NB4 (cell line): ENCODE data around the gene ARHGEF25.

ENCODE experiments used
- POLR2A ChIP-seq: IDR thresholded peaks from 2 replicates; pipeline ENCODE4 v1.6.1; 2011; ENCODE audit warnings: mild to moderate bottlenecking; ENCODE audit not compliant: insufficient read length; ENCODE audit errors: extremely low read depth
- TF ChIP-seq, protein P1 (sequence below): IDR thresholded peaks from one replicate; pipeline ENCODE4 v1.5.1; 2012; ENCODE audit warnings: low read depth, low read length

DNA sequence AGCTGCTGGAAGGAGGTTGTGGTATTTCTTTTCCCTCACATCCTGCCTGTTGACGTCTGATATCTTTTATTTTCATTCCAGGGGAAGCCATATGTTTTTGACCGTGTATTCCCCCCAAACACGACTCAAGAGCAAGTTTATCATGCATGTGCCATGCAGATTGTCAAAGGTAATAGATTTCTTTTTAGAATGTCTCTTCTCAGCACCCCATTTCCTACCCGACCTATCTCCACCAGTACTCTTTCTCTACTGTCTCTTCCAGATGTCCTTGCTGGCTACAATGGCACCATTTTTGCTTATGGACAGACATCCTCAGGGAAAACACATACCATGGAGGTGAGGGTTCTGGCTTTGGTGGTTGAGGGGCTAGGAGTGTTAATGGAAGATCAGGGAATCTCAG is 47.9 kb upstream of the ARHGEF25 start:
- TF ChIP-seq, protein P1, sequence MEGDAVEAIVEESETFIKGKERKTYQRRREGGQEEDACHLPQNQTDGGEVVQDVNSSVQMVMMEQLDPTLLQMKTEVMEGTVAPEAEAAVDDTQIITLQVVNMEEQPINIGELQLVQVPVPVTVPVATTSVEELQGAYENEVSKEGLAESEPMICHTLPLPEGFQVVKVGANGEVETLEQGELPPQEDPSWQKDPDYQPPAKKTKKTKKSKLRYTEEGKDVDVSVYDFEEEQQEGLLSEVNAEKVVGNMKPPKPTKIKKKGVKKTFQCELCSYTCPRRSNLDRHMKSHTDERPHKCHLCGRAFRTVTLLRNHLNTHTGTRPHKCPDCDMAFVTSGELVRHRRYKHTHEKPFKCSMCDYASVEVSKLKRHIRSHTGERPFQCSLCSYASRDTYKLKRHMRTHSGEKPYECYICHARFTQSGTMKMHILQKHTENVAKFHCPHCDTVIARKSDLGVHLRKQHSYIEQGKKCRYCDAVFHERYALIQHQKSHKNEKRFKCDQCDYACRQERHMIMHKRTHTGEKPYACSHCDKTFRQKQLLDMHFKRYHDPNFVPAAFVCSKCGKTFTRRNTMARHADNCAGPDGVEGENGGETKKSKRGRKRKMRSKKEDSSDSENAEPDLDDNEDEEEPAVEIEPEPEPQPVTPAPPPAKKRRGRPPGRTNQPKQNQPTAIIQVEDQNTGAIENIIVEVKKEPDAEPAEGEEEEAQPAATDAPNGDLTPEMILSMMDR, result no peak
- no peak for TF ChIP-seq POLR2A
